8988T (cell line): ENCODE data around the gene OR6K2.
"Not testable (repeated sequence)": the region's sequence is repeated elsewhere in the genome, so short reads cannot be mapped to it uniquely, and the experiment has no call there.

Experiments
- DNase-seq: peaks from one replicate; pipeline ENCODE4 v3.0.0; 2011

OR6K2 gene, protein sequence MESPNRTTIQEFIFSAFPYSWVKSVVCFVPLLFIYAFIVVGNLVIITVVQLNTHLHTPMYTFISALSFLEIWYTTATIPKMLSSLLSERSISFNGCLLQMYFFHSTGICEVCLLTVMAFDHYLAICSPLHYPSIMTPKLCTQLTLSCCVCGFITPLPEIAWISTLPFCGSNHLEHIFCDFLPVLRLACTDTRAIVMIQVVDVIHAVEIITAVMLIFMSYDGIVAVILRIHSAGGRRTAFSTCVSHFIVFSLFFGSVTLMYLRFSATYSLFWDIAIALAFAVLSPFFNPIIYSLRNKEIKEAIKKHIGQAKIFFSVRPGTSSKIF

DNA sequence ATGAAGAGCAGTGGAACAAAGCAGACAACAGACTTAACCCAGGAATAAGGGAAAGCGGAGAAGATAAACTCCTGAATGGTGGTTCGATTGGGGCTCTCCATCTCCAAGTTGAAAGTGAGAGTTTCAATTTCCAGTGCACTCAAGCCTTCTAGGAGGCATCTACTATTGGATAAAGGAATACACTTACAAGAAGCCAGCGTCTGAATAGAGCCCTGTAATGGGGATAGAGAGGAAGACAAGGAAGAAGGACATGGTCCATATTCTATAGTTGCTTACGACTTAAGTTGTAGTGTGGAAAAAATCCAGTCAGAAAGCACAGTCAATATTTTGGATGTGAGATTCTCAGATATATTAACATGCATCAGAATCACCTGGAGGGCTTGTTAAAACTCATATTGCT lies at the start of gene OR6K2:
TSS of gene OR6K2 (minus strand) at position 101 of the 400 bp plus-strand sequence. CDS start at position 101, 0 bp downstream.
- no peak for DNase-seq

DNA sequence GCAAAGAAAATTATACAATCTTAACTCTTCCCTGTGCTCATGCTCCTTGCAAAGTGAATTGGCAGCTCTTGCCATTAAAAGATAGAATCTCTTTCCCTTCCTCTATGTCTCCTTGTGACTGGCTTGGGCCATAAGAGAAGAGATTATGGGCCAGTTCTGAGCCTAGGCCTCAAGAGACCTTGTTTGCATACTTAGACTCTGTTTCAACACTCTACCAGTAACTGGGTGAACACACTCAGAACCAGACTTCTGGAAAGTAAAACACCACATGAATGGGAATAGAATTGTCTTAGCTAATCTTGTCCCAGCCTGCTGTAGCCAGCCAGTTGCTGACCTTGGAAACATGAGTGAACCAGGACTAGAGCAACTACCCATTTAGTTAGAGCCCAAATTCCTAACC lies 35.4 kb upstream of the OR6K2 start:
- DNase-seq: no peak

DNA sequence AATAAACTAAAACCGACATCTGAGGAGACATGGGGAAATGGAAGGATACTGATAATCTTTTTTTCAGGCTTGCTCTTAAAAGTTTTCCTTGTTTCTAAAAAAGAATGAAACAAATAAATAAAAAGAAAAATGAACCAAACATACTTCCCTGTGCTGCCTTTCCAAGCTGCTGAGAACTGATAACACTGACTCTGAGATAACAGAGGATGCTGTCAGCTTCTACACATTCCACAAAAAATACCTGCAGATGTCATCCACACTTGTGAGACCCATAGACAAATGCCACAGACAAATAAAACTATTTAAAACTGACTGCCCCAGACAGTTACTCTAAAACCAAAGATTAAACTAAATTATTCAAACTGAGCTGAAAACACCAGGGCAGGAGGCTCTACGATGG lies 32.1 kb upstream of the OR6K2 start:
- DNase-seq: no peak

DNA sequence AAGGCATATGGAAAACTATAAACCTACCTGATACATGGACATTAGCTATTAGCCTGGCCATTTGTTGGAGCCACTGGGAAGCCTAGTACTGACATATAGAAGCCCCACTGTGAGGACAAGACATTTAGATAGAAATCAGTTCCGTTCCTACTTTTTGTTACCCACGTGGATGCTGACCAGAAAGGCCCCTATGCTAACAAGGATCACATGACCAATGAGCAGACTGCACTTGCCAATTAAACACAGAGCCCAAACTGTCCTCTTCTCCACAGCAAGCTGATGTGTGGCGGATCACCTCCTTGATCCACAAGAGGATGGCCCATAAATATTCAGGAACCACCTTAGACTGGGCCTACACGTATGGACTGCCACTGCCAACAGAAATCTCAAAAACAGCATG lies 31.3 kb upstream of the OR6K2 start:
- DNase-seq: no peak

DNA sequence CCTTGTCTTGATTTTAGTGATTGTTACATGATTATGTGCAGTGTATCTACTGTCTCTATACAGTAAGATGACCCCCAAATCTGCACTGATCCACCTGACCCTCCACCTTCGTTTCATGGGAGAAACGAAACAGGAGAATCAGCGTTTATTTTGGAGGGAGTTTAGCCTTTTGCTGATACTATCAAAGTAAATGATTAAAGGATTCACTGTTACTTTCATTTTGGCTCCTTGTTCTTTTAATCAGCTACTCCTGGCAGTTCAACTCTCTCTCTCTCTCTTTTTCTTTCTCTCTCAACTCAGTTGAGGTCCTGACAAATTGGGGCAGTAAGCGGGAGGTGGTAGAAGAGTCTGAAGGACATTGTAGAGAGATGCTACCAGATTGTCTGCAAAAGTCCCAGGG lies 30.0 kb upstream of the OR6K2 start:
- DNase-seq: no peak

DNA sequence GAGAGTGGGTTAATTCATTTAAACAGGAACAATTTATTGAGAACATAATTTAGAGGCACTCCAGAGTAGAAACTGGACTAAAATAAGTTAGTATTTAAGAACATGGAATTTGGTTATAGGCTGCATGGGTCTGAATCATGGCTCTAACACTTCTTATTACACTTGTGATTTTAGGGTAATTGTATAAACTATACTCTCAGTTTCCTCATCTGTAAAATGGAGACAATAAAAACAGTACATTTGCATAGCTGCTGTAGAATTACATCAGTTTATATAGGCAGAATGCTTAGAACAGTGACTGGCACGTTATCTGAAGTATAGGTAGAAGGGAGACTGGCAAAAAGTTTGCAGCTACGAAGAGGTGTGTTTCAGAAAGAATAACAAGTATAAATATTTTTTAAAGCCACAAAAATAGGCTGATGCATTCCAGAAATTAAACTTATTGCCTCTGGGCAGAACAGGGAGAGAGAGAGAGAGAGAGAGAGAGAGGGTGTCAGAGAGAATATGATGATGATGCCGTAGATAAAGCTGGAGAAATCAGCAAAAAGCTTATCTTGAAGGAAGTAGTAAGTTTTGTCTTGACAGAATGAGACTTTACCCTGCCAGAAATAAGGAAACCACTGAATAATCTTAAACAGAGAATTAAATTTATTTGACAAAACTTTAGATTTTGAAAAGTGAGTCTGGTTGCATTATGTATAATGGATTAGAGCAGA lies 28.2 kb upstream of the OR6K2 start:
- no peak for DNase-seq

DNA sequence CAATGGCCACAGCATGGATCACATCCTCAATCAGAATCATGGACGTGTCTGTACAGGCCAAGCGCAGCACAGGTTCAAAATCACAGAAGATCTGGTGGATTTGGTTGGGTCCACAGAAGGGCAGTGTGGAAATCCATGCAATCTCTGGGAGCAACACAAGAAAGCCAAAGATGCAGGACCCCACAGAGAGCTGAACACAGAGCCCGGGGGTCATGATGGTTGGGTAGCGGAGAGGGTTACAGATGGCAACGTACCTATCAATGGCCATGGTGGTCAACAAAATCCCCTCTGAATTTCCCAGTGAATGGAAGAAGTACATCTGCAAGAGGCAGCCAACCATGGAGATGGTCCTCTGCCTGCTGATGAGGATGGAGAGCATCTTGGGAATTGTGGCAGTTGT lies 24.0 kb upstream of the OR6K2 start:
- DNase-seq: no peak

DNA sequence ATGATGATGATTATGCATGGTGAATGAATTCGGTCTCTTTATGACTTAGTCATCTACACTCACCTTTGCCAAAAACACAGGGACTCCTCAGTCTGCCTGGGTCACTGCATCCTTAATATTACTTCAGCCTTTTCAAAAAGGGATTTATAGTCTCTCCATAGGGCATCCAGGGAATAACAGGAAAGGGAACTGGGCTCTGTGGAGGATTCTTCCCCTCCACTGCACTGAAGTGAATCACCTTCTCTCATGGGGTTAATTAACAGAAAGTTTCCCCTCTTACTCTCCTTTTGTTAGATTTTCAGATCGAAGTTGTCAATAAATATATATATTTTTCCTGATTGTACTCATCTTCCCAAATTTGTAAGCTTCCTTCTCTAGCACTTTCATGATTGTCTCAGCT lies 20.2 kb upstream of the OR6K2 start, which contains the start of gene OR6K3:
TSS of gene OR6K3 (minus strand) at position 101 of the 400 bp plus-strand sequence. CDS start 2,605 bp downstream, outside the sequence.
- no peak for DNase-seq

DNA sequence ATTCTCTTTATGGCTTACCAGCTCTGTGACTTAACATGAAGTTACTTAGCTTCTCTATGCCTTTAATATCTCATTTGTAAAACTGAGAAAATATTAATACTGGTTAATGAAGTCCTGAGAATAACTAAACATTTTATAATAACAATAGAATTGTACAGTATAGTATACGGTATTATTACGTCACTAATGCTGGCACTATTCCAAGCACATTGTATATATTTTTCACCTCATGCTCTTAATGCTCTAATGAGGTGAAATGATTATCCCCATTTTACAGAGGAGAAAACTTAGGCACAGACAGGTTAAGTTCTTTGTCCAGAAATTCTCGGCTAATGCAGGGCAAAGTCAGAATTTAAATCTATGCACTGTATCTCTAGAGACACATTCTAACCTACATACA lies 19.2 kb upstream of the OR6K2 start:
- DNase-seq: no peak

DNA sequence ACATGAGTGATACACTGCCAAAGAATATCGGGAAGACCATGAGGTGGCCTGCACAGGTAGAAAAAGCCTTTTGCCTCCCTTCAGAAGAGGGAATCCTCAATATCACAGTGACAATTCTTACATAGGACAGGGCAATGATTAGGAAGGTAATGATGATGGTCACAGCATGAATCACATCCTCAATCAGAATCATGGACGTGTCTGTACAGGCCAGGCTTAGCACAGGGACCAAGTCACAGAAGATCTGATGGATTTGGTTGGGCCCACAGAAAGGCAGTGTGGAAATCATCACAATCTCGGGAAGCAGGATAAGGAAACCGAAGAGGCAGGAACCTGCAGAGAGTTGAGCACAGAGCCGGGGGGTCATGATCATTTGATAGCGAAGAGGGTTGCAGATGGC lies 16.9 kb upstream of the OR6K2 start:
- no peak for DNase-seq

DNA sequence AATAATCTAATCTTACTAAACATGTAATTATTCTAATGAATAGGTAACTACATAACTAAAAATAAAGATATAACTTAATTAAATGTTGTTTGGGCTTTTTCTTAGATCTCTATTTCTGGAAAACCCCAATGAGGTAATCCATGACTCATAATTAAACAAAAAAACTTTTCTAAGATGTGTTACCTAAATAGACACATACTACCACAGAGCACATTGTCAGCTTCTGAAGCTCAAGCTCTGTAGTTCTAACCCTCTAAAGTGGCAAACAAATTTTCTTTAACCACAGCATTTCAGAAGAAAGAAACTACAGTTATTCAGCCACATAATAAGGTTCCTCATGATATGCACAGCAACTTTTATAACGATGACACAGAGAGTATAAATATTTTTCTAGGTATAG lies 15.9 kb upstream of the OR6K2 start:
- no peak for DNase-seq

DNA sequence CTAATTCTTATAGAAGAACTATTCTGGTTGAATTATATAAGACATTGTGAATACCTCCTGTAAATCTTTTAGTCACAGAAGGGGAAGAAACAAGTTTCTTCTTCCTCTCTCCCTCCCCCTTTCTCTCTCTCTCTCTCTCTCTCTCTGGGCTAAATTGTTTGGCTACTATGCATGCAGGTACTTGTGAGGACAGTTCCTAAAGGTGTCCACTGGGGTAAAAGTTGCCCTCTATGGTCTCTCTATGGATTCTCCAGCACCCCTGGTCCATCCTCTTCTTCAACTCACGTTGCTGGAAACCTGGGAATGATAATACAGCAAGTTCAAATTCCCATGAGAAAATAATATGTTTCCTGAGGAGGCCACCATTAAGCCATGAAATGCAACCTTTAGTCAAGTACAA lies 14.3 kb upstream of the OR6K2 start:
- no peak for DNase-seq

DNA sequence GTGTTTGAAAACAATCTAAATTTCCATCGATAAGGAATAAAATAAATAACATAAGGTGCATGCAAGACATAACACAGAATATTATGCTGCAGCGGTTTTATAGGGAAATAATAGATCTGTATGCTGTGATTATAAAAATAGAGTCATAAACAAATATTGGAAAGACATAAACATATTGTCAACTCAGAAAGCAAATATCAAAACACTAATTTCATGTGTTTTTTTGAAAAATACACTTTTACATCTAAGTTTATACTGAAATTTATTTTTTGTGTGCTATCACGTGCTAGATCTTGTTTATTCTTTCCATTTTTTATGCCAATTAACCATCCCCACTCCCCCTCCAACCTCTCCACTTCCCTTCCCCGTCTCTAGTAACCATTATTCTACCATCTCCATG lies 10.6 kb upstream of the OR6K2 start:
- no peak for DNase-seq

DNA sequence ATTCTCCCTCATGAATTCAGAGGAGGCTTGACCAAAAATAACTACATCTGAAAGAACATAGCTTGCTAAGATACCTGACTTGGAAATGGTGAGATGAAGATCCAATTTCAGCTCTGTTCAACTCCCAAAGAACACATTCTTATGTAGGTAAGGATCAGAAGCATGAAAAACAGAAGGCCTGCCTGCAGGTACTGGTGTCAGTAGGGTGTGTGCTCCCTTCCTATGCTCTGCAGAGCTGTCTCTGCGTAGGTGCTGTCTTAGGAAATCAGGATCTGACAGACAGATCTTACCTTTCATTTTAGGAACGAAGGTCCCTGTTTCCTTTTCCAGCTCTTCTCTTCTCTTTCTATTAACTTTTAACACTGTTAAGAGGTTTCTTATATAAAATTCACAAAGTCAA lies 5.6 kb upstream of the OR6K2 start:
- DNase-seq: no peak

DNA sequence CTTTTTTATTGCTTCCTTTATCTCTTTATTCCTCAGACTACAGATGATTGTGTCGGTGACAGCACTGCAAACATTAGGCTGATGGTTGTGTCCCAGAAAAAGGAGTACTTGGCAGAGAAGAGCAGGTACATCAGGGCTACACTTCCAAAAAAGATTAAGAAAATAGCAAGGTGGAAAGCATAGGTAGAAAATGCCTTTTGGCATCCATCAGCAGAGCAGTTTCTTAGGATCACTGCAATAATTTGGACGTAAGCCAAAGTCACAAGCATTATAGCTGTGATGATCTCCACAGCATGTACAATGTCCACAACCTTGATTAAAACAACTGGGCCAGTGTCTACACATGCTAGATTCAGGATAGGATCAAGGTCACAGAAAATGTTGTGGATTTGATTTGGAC lies 5.9 kb downstream of the OR6K2 start:
- no peak for DNase-seq

DNA sequence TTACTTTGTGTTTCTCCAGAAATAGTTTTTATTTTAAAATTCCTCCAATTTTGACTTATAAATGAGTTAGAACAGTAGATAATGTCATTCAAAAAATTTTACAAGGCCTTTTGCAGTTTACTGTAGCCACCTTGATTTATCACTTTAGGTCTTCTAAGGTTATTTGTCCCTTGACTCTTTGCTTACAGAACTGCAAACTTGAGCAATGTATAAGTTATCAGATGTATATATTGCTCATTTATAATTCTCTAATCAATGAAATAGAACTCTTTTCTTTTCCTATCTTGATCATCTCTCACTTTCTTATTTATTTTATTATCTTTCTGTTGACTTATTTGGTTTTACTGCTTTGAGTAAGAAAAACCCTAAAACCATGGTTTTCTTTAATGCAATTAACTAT lies 8.1 kb downstream of the OR6K2 start:
- no peak for DNase-seq

DNA sequence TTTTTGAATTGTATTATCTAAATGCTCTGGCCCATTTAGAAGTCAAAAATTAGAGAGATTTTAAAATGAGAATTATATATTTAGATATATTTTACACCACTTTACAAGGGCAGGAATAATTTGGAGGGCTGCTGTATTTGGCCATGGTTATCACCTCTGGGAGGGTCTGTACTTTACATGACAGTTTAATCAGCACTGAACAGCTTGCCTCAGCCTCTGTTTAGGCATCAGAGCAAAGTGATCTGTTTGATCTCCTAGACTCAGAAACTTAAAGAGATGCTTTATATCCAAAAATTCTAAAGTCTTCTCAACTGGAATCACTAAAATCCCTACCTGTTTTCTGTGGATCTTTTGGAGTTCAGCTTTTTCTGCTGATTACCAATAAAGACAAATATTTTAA lies 8.5 kb downstream of the OR6K2 start:
- no peak for DNase-seq

DNA sequence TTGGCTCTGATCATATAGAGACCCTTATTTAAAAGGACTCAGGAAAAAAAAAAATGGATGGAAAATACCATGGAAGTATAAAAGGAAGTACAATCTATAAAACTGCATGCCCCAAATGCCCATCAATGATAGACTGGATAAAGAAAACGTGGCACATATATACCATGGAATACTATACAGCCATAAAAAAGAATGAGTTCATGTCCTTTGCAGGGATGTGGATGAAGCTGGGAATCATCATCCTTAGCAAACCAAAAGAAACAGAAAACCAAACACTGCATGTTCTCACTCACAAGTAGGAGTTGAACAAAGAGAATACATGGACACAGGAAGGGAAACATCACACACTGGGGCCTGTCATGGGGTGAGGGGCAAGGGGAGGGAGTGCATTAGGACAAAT lies 9.3 kb downstream of the OR6K2 start:
- DNase-seq: not testable (repeated sequence)

DNA sequence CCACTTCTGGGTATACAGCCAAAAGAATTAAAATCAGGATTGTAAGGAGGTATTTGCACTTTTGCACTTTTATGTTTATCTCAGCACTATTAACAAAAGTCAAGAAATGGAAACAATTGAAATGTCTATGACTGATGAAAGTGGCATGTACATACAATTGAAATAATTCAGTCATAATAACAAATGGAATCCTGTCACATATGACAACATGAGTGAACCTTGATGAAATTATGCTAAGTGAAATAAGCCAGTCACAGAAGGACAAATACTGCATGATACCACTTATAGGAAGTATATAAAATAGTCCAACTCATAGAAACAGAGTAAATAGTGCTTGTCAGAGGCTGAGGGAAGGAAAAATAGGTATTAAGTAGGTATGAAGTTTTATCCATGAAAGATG lies 10.6 kb downstream of the OR6K2 start:
- DNase-seq: no peak

DNA sequence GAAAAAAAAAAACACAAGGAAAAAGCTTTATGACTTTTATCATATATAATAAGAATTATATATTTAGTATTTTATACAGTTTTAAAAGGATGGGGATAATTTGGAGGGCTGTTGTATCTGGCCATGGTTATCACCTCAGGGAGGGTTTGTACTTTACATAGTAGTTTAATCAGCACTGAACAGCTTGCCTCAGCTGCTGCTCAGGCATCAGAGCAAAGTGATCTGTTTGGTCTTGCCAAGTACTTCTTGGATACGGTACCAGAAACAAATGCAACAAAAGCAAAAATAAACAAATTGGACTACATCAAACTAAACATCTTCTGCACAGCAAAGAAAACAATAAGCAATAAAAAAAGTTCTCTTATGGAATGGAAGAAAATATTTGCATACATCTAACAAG lies 11.3 kb downstream of the OR6K2 start:
- no peak for DNase-seq

DNA sequence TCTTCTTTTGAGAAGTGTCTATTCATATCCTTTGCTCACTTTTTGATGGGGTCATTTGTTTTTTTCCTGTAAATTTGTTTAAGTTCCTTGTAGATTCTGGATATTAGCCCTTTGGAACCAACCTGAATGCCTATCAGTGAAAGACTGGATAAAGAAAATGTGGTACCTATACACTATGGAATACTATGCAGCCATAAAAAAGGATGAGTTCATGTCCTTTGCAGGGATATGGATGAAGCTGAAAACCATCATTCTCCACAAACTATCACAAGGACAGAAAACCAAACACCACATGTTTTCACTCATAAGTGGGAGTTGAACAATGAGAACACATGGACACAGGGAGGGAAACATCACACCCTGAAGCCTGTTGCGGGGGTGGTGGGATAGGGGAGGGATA lies 12.1 kb downstream of the OR6K2 start:
- not testable (repeated sequence) for DNase-seq

DNA sequence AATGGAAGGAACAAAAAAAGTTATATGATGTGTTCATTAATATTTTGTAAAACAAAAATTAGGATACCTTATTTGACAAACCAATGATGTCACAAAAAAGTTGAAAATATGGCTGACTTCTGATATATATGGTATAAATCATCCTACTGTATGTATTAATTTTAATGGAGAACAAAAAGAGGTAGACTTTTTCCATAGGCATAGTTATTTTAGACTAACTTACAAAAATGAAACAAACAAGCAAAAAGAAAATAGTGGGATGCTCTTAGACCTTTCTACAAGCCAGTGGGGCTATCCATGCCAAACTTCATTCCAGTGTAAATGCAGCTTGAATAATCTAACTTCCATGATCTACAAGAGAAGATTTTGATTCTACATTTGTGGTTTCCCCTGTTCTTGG lies 13.4 kb downstream of the OR6K2 start:
- DNase-seq: no peak

DNA sequence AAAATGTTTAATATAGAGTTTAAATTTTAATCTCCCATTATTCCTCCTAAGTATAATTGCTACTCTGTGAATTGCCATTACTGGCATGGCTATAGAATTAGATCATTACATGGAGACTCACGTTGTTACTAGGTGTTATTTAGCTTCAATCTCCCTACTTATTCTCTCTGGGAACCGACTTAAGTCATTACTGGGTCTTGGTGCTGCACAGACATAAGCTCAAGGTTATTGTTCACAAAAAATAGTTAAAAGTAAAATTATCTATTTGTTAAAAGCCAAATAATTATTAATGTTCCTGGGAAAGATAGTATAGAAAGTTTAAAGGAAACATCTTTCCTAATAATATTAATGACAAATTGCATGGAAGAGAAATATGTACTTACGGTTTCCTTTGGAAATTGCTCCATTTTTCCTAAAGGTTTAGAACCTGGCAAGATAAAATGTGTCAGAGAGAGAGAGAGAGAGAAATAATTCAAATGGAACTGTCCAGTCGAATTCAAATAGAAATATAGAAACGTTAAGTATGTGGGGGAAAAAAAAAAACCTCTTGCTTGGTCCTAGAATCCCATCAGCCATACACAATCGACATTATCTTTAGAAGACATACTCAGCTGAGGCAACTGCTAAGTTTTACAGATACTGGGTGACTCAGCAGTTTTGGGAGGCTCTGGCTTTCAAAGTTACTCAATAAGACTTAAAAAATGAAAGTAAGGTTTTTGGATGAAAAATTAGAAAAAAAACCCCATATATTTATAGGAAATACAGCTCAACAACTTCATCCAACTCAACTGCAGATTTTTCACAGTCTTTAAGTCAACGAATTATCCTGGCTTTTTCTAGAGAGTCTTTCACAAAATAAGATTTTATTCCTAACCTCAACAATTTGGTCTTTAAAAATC lies 14.1 kb downstream of the OR6K2 start, which contains the start of gene SPTA1:
TSS of gene SPTA1 (minus strand) at position 605 of the 899 bp plus-strand sequence. CDS start at position 407, 198 bp downstream.
- DNase-seq: no peak
